Activated CD4-positive, CD25-positive, alpha-beta regulatory T cell (primary cell): ENCODE data around the gene PRSS37.
"Not testable (repeated sequence)": the region's sequence is repeated elsewhere in the genome, so short reads cannot be mapped to it uniquely, and the experiment has no call there.

ENCODE experiments used
- DNase-seq, 4 experiments: peaks; one replicate each; lab custom pipeline; 2025; lab: John Stamatoyannopoulos, UW

Gene PRSS37, protein sequence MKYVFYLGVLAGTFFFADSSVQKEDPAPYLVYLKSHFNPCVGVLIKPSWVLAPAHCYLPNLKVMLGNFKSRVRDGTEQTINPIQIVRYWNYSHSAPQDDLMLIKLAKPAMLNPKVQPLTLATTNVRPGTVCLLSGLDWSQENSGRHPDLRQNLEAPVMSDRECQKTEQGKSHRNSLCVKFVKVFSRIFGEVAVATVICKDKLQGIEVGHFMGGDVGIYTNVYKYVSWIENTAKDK

GRCh38 chr7:141841385-141841784 is at the start of gene PRSS37:
TSS of gene PRSS37 (minus strand) at chr7:141841485. CDS start at chr7:141841049, 436 bp downstream.
- no peak for DNase-seq

GRCh38 chr7:141889321-141889720 is 48.0 kb upstream of the PRSS37 start:
- DNase-seq, result no peak

- no peak for DNase-seq
Observed at GRCh38 chr7:141884539-141885225, 43.4 kb upstream of the PRSS37 start.

- DNase-seq, result no peak
Observed at GRCh38 chr7:141880960-141881359, 39.7 kb upstream of the PRSS37 start.

DNA sequence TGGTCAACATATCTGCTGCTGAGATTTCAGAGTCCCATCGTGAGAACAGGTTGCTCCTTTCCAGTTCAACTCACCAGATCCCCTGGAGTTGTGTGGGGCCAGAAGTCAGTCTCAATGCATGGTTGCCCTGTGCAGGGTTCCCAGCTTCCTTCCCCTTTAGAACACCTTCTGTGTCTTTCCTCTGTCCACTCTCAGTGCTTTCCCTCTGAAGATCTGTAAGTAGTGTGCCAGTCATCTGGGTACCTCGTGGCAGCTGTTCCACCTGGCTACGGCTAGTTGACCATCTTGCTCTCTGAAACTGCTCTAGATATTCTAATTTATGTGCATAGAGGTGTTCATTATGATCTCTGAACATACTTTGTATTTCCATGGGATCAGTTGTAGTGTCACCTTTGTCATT is 36.1 kb upstream of the PRSS37 start:
- DNase-seq, result no peak

DNA sequence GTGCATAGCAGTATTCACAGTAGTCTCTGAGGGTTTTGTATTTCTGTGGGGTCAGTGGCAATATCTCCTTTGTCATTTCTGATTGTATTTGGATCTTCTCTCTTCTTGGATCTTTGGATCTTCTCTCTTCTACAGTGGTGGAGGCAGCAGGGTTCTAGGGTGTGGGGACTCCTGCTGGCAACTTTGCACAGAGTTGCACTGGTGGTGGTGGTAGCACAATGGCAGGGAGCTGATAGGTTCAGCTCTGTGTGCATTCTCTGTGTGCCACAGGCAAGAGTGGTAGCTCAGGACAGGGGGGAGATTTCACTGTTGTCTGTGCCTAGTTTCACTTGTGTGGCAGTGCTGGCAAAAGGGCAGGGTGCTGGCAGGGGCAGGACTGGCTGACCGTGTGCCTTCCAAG is 35.1 kb upstream of the PRSS37 start:
- DNase-seq, result no peak

GRCh38 chr7:141875453-141875852 is 34.2 kb upstream of the PRSS37 start:
- no peak for DNase-seq

DNA sequence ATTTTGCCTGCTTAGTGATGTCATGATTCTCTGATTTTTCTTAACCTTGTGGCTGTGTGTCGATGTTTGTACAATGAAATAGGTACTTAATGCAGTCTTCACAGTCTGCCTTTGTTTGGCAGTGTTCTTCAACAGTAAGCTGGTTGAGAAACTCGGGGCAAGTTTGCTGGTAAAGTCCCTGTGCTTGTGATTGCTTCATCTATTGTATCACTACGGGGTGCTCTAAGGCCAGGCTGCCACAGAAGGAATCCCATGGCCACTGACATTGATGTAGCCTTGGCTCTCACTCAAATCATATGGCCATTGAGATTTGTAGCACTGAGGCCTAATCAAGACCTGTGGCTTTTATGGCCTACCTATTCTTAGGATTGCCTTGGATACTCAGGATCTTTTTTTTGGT is 33.5 kb upstream of the PRSS37 start:
- DNase-seq, result no peak

- no peak for DNase-seq
Observed at GRCh38 chr7:141872931-141873330, 31.6 kb upstream of the PRSS37 start.

DNA sequence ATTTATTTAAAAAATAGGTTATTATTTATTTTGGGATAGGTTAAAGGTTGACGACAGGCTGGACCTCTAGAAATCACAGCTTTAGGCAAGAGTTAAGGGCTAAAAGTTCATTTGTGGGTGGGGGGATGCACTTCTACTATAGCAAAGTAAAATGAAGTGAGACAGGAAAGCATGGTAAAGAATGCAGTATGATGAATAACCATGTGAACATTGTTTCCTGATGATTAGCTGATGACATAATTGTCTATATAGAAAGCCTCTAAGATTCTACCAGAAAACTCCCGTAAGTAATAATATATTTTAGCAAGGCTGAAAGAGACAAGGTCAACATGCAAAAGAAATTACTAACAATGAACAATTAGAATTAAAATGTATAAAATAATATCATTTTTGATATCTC is 25.7 kb upstream of the PRSS37 start:
- no peak for DNase-seq

- no peak for DNase-seq
Observed at GRCh38 chr7:141864765-141865447, 23.6 kb upstream of the PRSS37 start.

DNA sequence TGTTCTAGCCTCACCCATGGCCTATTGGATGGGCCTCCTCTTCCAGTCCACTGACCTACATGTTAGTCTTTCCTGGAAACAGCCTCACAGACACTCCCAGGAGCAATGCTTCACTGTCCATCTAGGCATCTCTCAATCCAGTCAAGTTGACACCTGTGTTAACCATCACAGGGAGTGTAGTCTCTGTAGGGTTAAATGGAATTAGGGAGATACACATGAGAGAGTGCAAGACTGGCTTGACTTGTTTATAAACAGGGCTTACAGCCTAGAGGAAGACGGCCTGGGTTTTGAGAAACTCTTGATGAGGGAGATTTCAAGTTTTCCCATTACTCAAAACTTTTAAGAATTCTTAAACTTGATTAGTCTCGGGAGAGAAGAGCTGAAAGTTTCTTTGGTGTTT is 18.9 kb upstream of the PRSS37 start:
- DNase-seq, result no peak

DNA sequence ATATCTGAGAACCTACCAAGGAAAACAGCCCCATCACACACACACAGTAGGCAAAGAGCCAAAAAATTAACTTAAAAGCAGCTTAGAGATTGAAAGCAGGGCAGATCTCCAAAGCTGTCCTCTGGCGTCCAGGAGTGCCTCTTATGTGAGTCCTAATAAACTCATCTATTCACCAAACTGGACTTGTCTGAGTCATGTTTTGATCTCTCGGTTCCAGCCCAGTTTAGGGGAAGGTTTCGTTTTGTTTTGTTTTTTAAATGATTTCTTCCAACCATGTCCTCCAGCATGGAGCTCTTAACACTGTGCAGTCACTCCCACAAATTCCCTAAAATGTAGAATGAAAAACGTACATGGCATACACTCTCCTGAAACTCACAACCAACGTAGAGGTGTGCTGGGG is 6.7 kb upstream of the PRSS37 start:
- no peak for DNase-seq

DNA sequence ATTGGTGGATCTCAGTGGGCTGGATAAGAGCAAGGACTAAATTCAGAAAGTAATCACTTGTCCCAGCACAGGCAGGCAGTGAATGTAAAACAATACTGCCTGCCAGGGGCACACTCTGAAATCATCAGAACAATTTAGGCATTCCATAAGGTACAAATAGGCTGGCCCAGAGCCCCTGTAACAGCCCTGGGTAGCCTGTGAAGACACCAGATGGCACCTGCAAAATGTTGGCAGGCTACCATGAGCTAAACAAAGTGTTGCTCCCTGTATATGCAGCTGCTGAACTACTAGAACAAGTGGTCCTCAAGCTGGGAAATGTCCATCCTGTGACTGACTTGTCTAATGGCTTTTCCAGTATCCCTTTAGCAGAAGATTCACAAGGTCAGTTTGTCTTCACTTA is 3.0 kb upstream of the PRSS37 start:
- no peak for DNase-seq

DNA sequence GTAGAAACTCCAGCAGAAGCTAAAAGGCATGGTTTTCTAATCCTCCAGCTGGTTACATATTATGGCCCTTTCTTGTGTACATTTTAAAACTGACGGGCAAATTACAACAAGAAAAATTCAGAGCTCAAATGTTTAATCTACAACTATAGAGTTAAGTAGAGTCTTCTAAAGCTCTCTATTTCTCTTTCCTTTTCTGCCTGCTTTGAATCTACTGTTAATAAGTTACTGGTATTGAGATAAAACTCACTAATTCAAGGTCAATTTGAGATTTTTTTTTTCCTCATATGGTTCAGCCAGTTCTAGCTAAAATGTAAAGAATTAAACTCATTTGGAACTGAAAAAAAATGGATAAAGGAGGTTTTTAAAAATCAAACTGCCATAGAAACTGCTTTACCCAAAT is 1.6 kb upstream of the PRSS37 start:
- no peak for DNase-seq

GRCh38 chr7:141840708-141841107 is 577 bp downstream of the PRSS37 start:
- DNase-seq, result no peak

- DNase-seq, result no peak
Observed at GRCh38 chr7:141839256-141839655, 2.0 kb downstream of the PRSS37 start.

GRCh38 chr7:141838581-141838980 is 2.7 kb downstream of the PRSS37 start:
- DNase-seq, result no peak

DNA sequence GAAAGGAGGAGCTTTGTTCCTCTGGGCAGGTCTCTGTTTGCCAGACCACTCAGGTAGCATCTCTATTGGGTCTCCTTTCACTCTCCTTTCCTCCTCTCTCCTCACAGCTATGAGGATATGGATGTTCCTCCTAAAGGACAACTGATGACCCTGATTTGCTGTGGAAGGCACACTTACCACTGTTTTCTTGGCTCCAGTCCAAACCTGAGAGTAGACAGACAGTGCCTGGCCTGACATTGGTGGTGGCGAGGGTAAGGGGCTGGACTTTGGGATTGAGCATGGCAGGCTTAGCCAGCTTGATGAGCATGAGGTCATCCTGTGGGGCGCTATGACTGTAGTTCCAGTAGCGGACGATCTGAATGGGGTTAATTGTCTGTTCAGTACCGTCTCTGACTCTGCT is 3.6 kb downstream of the PRSS37 start:
- DNase-seq, result no peak

- not testable (repeated sequence) for DNase-seq
Observed at GRCh38 chr7:141822432-141822831, 18.9 kb downstream of the PRSS37 start.

GRCh38 chr7:141820067-141820466 is 21.2 kb downstream of the PRSS37 start:
- no peak for DNase-seq

DNA sequence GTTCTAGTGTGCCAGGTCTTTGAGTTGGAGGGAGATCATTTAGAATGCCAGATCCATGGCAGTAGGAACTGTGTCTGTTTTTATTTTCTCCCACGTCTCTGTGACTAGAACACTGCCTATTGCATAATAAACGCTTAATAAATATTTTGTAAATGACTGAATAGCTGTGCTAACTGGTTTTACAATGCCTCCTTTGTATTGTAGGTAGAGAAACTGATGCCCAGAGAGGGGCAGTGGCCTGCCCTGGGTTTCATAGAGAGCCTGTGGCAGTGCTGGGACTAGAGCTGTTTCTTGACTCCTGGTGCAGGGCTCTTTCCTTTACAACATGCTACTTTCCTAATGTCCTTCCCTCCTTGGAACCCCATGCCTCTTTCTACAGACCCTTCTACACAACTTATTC is 48.8 kb downstream of the PRSS37 start:
- DNase-seq, result no peak

GRCh38 chr7:141789917-141790316 is 51.4 kb downstream of the PRSS37 start, which contains the start of gene TAS2R5:
TSS of gene TAS2R5 (plus strand) at chr7:141790217. CDS start at chr7:141790362, 145 bp downstream.
- DNase-seq, result no peak
